Stimulated activated naive B cell treated with anti-CD40 and anti-IgM and Interleukin-4, amounts not matched to agents 10 μg/mL and 1 μg/mL and 100 μg/mL, for 72 hours (primary cell): ENCODE measurements around the gene STXBP4.
"Not testable (repeated sequence)": the region's sequence is repeated elsewhere in the genome, so short reads cannot be mapped to it uniquely, and the experiment has no call there.

Experiments
- ATAC-seq, 2 donors: fragments of 150-1000 bp; cut with Tn5 transposase; replicated peaks; 2 replicates each; pipeline ENCODE4 v1.10.0; 2021; ENCODE audit warnings: moderate library complexity in 1 of 2
- DNase-seq: peaks from one replicate; pipeline ENCODE4 v3.0.0; 2021
- H3K27ac Mint-ChIP-seq: one replicate; pipeline ENCODE4 v1.8.0; 2022; ENCODE audit warnings: mild to moderate bottlenecking, mixed read lengths
- H3K27me3 Mint-ChIP-seq, 2 donors: one replicate each; pipeline ENCODE4 v1.8.0; 2022; ENCODE audit warnings: mixed read lengths in 2 of 2
- H3K36me3 Mint-ChIP-seq, 2 donors: one replicate each; pipeline ENCODE4 v1.8.0; 2022; ENCODE audit warnings: mixed read lengths in 2 of 2, mild to moderate bottlenecking in 1 of 2
- H3K4me1 Mint-ChIP-seq, 2 donors: one replicate each; pipeline ENCODE4 v1.8.0; 2022; ENCODE audit warnings: mixed read lengths in 2 of 2, mild to moderate bottlenecking in 1 of 2
- H3K4me3 Mint-ChIP-seq, 2 donors: one replicate each; pipeline ENCODE4 v1.8.0; 2022; ENCODE audit warnings: mild to moderate bottlenecking in 2 of 2, mixed read lengths in 2 of 2, moderate library complexity in 1 of 2
- H3K9me3 Mint-ChIP-seq, 2 donors: one replicate each; pipeline ENCODE4 v1.8.0; 2022; ENCODE audit warnings: mixed read lengths in 2 of 2, mild to moderate bottlenecking in 1 of 2

Gene STXBP4

GRCh38 chr17:55040611-55041010, 72.0 kb downstream of the STXBP4 start:
- H3K4me1 Mint-ChIP-seq: peaks cover 0 to 2% of the 10 kb centered on the region in 2 donors
- peaks cover 7 to 12% of the 10 kb centered on the region in 2 donors for H3K36me3 Mint-ChIP-seq
- DNase-seq: no peak
- H3K4me3 Mint-ChIP-seq: no peak overlapping the region
- H3K27me3 Mint-ChIP-seq: no peaks in the 10 kb centered on the region
- H3K27ac Mint-ChIP-seq: no peak overlapping the region
- H3K9me3 Mint-ChIP-seq: no peaks in the 10 kb centered on the region
- no peak for ATAC-seq

GRCh38 chr17:55053855-55054254, 85.3 kb downstream of the STXBP4 start:
- Mint-ChIP-seq H3K4me1 (no peaks in the 10 kb centered on the region), H3K27ac (no peak overlapping the region), H3K27me3 (no peaks in the 10 kb centered on the region), H3K9me3 (peaks cover 3 to 4% of the 10 kb centered on the region in 2 donors), H3K4me3 (no peak overlapping the region), H3K36me3 (peaks cover 6 to 13% of the 10 kb centered on the region in 2 donors)
- ATAC-seq (no peak), DNase-seq (no peak)

GRCh38 chr17:55054429-55054828, 85.9 kb downstream of the STXBP4 start:
- no peaks in the 10 kb centered on the region for H3K4me1 Mint-ChIP-seq
- no peak for DNase-seq
- H3K4me3 Mint-ChIP-seq: no peak overlapping the region
- H3K27me3 Mint-ChIP-seq: no peaks in the 10 kb centered on the region
- no peak overlapping the region for H3K27ac Mint-ChIP-seq
- no peaks in the 10 kb centered on the region for H3K9me3 Mint-ChIP-seq
- no peak for ATAC-seq
- peaks cover 2 to 7% of the 10 kb centered on the region in 2 donors for H3K36me3 Mint-ChIP-seq

DNA sequence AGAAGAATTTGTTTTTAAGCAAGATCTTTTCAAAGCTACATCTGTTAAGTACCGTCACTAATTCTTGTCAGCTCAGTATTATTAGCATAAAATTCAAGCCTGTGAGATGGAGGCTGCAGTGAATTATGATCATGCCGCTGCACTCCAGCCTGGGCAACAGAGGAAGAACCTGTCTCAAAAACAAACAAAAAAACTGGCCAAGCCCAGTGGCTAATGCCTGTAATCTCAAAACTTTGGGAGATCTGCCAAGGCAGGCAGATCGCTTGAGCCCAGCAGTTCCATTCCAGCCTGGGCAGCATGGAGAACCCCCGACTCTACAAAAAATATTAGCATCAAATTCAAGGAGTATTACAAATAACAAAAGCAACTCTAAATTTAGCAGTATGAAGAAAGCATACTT, 88.0 kb downstream of the STXBP4 start:
- ATAC-seq: no peak
- no peaks in the 10 kb centered on the region for H3K9me3 Mint-ChIP-seq
- no peaks in the 10 kb centered on the region for H3K4me1 Mint-ChIP-seq
- peaks cover 2 to 4% of the 10 kb centered on the region in 2 donors for H3K36me3 Mint-ChIP-seq
- DNase-seq: no peak
- H3K4me3 Mint-ChIP-seq: no peak overlapping the region
- no peak overlapping the region for H3K27ac Mint-ChIP-seq
- H3K27me3 Mint-ChIP-seq: no peaks in the 10 kb centered on the region

- H3K4me1 Mint-ChIP-seq: no peaks in the 10 kb centered on the region
- DNase-seq: no peak
- H3K36me3 Mint-ChIP-seq: peaks cover 2 to 4% of the 10 kb centered on the region in 2 donors
- H3K27me3 Mint-ChIP-seq: no peaks in the 10 kb centered on the region
- no peaks in the 10 kb centered on the region for H3K9me3 Mint-ChIP-seq
- H3K4me3 Mint-ChIP-seq: no peak overlapping the region
- no peak for ATAC-seq
- H3K27ac Mint-ChIP-seq: no peak overlapping the region
Observed at GRCh38 chr17:55057184-55057583, 88.6 kb downstream of the STXBP4 start.

DNA sequence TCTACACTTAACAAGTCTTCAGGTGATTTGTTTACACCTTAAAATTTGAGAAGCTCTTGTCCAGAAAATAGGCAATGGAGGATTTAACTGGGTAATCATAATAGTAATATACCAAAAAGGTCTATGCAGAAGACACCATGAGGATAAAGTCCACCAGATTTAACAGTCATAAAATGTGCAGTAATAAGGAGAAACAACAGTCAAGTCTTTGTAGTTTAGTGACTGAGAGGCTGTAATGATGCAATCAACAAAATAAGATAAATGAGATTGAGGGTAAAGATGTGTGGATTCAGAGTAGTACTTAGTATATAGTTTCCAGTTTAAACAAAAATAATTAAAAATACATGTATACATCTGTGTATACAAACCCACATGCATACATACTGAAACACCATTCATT, 91.2 kb downstream of the STXBP4 start:
- Mint-ChIP-seq H3K36me3 (peaks cover 2 to 4% of the 10 kb centered on the region in 2 donors), H3K27ac (no peak overlapping the region)
- no peak for DNase-seq

GRCh38 chr17:55062921-55063320, 94.4 kb downstream of the STXBP4 start:
- H3K4me1 Mint-ChIP-seq: no peaks in the 10 kb centered on the region
- no peaks in the 10 kb centered on the region for H3K36me3 Mint-ChIP-seq
- no peaks in the 10 kb centered on the region for H3K9me3 Mint-ChIP-seq
- no peaks in the 10 kb centered on the region for H3K27me3 Mint-ChIP-seq
- DNase-seq (no peak), ATAC-seq (no peak)
- H3K27ac Mint-ChIP-seq: no peak overlapping the region
- H3K4me3 Mint-ChIP-seq: no peak overlapping the region

More for the DNA sequence above, 91.2 kb downstream of the STXBP4 start:
- Mint-ChIP-seq H3K27me3 (no peaks in the 10 kb centered on the region), H3K4me1 (no peaks in the 10 kb centered on the region), H3K9me3 (no peaks in the 10 kb centered on the region), H3K4me3 (no peak overlapping the region)
- ATAC-seq: no peak

DNA sequence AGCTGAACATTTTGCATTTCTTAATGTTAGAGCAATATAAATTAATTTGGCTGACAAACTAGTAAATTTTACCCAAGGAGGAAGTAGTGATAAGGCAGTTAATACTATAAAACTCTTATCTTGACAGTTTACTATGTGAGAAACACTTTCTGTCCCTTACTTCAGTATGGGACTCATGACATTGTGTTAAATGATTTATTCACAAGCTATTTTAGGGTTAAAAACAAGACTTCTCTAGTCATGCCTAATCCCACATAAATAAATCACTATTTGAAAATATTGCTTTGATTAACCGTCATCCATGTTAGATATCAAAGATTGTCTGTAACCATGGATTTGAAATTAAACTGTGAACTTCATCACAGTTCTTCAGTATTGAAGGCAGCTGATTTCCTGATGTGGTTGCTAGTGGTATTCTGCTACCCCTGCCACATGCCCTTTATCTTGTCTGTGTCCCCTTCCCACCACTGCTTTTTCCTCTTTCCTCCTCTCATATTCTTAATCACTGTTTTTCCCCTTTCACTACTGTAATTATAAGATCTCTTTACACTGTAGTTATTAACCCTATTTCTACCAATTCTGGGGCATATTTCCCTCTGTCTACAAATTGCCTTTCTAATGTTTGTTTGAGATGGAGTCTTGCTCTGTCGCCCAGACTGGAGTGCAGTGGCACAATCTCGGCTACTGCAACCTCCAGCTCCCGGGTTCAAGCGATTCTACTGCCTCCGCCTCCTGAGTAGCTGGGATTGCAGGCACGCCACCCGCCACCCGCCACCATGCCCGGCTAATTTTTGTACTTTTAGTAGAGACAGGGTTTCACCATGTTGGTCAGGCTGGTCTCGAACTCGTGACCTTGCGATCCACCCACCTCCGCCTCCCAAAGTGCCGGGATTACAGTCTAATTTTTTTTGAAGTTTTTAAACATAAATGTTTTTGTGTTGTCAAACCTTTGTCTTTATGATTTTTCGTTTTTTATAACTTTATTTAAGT, 95.6 kb downstream of the STXBP4 start:
- Mint-ChIP-seq H3K27me3 (no peaks in the 10 kb centered on the region), H3K4me1 (no peaks in the 10 kb centered on the region), H3K4me3 (no peak overlapping the region), H3K27ac (no peak overlapping the region), H3K36me3 (no peaks in the 10 kb centered on the region), H3K9me3 (no peaks in the 10 kb centered on the region)
- no peak for DNase-seq
- no peak for ATAC-seq

DNA sequence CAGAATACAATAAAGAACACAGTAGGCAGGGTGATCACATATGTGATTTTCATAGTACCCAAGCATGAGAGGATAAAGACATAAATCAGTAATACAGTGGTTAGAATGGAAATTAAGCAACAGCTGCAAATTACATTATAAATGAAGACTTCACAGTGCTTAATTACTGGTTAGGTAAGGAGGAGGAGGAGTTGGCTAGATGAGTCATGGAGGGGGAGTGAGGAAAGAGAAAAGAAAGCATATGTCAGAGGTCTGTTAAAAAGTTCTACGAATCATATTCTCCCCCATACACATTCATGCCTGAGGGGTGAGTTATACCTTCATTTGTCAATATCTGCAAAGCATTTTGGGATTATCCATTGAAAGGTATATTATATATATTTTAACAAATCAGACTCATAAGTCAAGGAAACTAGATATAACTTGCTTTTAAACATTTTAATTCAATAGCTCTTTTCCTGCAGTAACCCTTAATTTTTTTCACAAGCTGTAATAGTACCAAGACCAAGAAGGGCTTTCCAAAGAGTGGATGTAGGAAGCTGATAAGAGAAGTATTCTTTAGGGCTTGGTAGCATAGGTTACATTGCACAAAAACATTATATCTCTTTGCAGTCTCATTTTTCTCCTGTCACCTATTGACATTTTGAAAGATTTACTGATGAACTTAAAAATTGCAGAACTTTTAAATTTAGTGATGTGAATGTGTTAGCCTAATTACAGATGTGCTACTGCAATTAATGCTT, 99.3 kb downstream of the STXBP4 start:
- Mint-ChIP-seq H3K4me1 (no peaks in the 10 kb centered on the region), H3K4me3 (no peak overlapping the region), H3K27ac (no peak overlapping the region), H3K36me3 (no peaks in the 10 kb centered on the region), H3K9me3 (no peaks in the 10 kb centered on the region), H3K27me3 (no peaks in the 10 kb centered on the region)
- DNase-seq (no peak), ATAC-seq (no peak)

DNA sequence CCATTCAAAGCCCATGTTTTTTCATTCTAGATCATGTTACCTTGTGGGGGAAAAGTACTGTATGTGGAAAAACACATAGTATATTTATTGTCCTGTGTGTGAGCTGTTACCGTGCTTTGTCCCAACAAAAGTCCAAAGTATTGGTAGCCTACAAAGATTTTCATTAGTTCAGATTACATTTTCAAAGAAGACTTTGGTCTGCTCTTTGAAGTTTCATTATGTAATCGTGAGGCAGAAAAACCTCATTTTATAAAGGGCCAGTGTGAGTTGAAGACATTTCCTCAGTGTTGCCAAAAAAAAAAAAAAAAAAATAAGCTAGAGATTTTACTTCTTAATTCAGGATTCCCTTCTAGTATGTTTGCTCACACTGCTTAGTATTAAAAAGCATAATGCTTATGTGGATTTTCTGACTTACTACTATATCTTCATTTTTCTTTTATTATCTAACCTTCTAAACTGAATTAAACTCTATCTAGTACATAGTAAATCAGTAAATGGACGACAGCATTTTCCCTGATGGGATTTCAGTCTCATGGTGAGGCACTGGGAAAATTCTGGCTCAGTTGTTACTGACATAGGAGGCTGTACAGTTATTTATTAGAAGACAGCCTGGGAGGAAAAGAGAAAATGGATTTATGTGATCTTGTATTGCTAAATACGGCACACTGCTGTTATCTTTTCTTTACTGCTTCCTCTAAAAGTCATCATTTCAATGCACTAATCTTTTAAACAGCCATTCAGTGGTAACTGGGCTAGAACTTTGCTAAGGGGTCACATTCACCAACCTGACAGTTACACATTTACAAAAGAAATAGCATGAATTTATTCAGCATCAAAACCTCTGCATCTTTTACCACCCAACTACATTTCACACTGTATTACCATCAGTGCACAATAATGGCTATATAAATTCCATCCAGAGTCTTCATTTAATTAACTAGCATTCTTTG, 100.6 kb downstream of the STXBP4 start:
- Mint-ChIP-seq H3K27me3 (no peaks in the 10 kb centered on the region), H3K4me1 (no peaks in the 10 kb centered on the region), H3K9me3 (no peaks in the 10 kb centered on the region), H3K4me3 (no peak overlapping the region), H3K36me3 (no peaks in the 10 kb centered on the region), H3K27ac (no peak overlapping the region)
- no peak for ATAC-seq
- no peak for DNase-seq

DNA sequence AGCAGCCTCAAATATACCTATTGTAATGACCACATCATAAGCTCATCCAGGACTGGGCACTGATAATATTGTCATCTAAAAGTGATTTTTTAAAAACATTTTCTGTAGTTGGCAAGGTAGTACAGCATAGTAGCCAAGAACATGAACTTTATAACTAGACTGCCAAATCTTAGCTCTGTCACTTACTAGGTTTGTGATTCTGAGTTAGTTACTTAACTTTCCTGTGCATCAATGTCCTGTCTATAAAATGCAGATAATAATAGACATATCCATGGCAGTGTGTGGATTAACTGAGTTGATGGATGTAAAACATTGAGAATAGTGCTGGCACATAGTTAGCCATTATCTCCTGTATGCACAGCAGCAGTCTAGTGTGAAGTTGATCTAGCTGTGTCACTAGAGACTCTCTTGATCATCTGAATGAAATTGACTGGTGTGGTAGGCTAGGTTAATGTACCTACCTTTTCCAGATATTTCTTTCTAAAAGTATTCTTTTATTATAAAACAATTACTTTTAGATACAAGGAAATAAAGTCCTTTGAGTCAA, 101.5 kb downstream of the STXBP4 start:
- Mint-ChIP-seq H3K4me1 (no peaks in the 10 kb centered on the region), H3K27me3 (no peaks in the 10 kb centered on the region), H3K36me3 (no peaks in the 10 kb centered on the region), H3K9me3 (no peaks in the 10 kb centered on the region), H3K4me3 (no peak overlapping the region), H3K27ac (no peak overlapping the region)
- no peak for DNase-seq
- no peak for ATAC-seq

GRCh38 chr17:55072898-55073297, 104.3 kb downstream of the STXBP4 start:
- H3K27ac Mint-ChIP-seq: no peak overlapping the region
- no peaks in the 10 kb centered on the region for H3K4me1 Mint-ChIP-seq
- H3K4me3 Mint-ChIP-seq: no peak overlapping the region
- H3K9me3 Mint-ChIP-seq: no peaks in the 10 kb centered on the region
- H3K36me3 Mint-ChIP-seq: peaks cover 3 to 8% of the 10 kb centered on the region in 2 donors
- no peak for ATAC-seq
- DNase-seq: no peak
- no peaks in the 10 kb centered on the region for H3K27me3 Mint-ChIP-seq

DNA sequence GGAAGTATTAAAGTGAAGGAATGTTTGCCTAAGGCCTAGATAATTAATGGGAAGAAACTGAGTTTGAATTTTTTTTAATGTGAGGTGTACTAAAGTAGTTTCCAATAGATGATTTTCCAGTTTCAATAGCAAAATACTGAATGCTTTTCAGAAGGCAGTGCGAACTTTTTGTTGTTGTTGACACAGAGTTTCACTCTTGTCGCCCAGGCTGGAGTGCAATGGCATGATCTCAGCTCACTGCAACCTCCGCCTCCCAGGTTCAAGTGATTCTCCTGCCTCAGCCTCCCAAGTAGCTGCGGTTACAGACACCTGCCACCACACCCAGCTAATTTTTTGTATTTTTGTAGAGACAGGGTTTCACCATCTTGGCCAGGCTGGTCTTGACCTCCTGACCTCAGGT, 104.9 kb downstream of the STXBP4 start:
- not testable (repeated sequence) for ATAC-seq, H3K36me3 Mint-ChIP-seq, DNase-seq, H3K4me3 Mint-ChIP-seq, H3K27ac Mint-ChIP-seq, H3K9me3 Mint-ChIP-seq, H3K4me1 Mint-ChIP-seq, H3K27me3 Mint-ChIP-seq

DNA sequence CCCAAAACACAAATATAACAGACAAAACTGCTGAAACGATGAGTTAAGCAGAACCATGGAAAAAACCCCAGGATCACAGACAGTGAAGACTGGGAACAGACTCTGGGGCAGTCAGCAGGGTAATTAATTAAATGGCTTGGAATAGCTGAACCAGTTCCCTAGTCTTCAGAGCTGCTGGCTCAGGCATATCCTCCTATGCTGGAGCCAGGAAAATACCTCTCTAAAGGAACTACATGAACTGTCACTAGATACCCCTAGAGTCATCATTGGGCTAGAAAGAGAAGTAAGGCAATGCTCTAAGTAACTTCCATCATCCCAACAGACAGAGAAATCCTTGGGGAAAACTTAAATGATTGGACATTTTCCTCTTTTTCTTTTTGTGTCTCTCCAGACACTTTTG, 113.0 kb downstream of the STXBP4 start:
- DNase-seq: no peak
- H3K27me3 Mint-ChIP-seq: no peaks in the 10 kb centered on the region
- H3K4me1 Mint-ChIP-seq: no peaks in the 10 kb centered on the region
- no peak for ATAC-seq
- peaks cover 13 to 16% of the 10 kb centered on the region in 2 donors for H3K36me3 Mint-ChIP-seq
- no peak overlapping the region for H3K4me3 Mint-ChIP-seq
- H3K27ac Mint-ChIP-seq: no peak overlapping the region
- H3K9me3 Mint-ChIP-seq: no peaks in the 10 kb centered on the region
